Ovary (tissue), 9 donors: ENCODE data around the gene TET2. TPM values are rescaled to one million over a fixed set of nuclear protein-coding genes. Genes with fewer than 3 reads are reported as not detected.

ENCODE experiments used
- DNase-seq, 5 donors: peaks; one replicate each; pipeline ENCODE4 v3.0.0-alpha.2; 2019 to 2020
- H3K27ac ChIP-seq, 2 donors: fragments of 200-600 bp; one replicate each; pipeline versions ENCODE4 v1.5.1 to v1.8.0; 2019 to 2022
- H3K27me3 ChIP-seq: fragments of 200-600 bp; one replicate; pipeline ENCODE4 v1.8.0; 2022
- H3K36me3 ChIP-seq: fragments of 200-600 bp; sonication (generic); one replicate; pipeline ENCODE4 v1.5.1; 2019
- H3K4me1 ChIP-seq: one replicate; pipeline ENCODE4 v1.8.1; 2013; ENCODE audit warnings: mild to moderate bottlenecking, moderate library complexity; ENCODE audit not compliant: insufficient read depth
- H3K4me3 ChIP-seq: fragments of 200-600 bp; sonication (generic); one replicate; pipeline ENCODE4 v1.5.1; 2017
- H3K9me3 ChIP-seq, 2 donors: fragments of 200-600 bp in 1 of 2; sonication (generic) in 1 of 2; one replicate each; pipeline versions ENCODE4 v1.5.1 to v1.8.1; 2013 to 2019; ENCODE audit warnings: mild to moderate bottlenecking in 1 of 2, moderate library complexity in 1 of 2
- CTCF ChIP-seq, 3 donors: fragments of 450-650 bp in 2 of 3; fragments of 200-600 bp in 1 of 3; IDR thresholded peaks; one replicate each; pipeline versions ENCODE4 v1.5.1 to v1.8.0; 2016 to 2022; ENCODE audit warnings: antibody characterized with exemption in 3 of 3, mild to moderate bottlenecking in 1 of 3
- EP300 ChIP-seq: sonication (generic); formaldehyde crosslinking; IDR thresholded peaks from one replicate; pipeline ENCODE4 v1.6.1; 2017; ENCODE audit warnings: antibody characterized with exemption
- POLR2A ChIP-seq: fragments of 450-650 bp; IDR thresholded peaks from one replicate; pipeline ENCODE4 v1.6.1; 2017; ENCODE audit warnings: antibody characterized with exemption, mild to moderate bottlenecking, moderate library complexity
- WGBS, 3 donors: extraction: QIAGEN DNeasy Blood & Tissue Kit in 1 of 3; methylation state at CpG; one replicate each; pipeline versions ENCODE4 v1.1.5 to v1.1.7; 2013 to 2017; 5-methylcytosine and 5-hydroxymethylcytosine counted together
- intact Hi-C, 4 donors: fragments of 100-400 bp; cut with DNase I; formaldehyde crosslinking; loops; one replicate each; pipeline versions ENCODE4 v1.11.0 to v1.15.1; 2022 to 2023
- polyA plus RNA-seq, 2 donors: library from polyadenylated mRNA; stranded (reverse); fragments of 200-250 nt in 1 of 2; fragments of 350-450 nt in 1 of 2; fragmentation: Illumina TruSeq in 1 of 2; extraction: RNeasy Lipid Tissue Mini Kit (QIAGEN cat#74804) in 1 of 2; gene quantifications; one replicate each; pipeline ENCODE4 v1.2.3, GENCODE V29; 2013 to 2014
- total RNA-seq, 7 donors: library from RNA; depleted of rRNA in 2 of 7; stranded (reverse); fragments of >200 nt in 2 of 7; fragmentation: NEBNext Ultra II Directional in 3 of 7; extraction: Animal tissue kit (Norgen Biotek cat#: 25700) in 3 of 7; gene quantifications; one replicate each; pipeline versions ENCODE4 v1.1.0 to v1.2.4, GENCODE V29; 2016 to 2023
- donor health status: DM: no; HTN: no; CAD: no; lungs with moderate emphysema.
- donor health status: DM: no; HTN: no; CAD: no.
- donor health status: Bipolar disorder and iron deficiency.
- donor health status: DM: yes; HTN: yes; CAD: no.
- donor health status: DM: no; HTN: no; CAD: no.
- donor health status: DM: yes; HTN: yes; CAD: no.

The TET2 gene
- total and polyA plus RNA-seq, 9 donors = 3.7 to 20.8 (median 17.3) TPM

- no peak for TF ChIP-seq EP300
- TF ChIP-seq CTCF (IDR thresholded peaks at IDR 0.05) = no peak
- no peak for TF ChIP-seq POLR2A
- intact Hi-C loops = no loop called here
- Histone ChIP-seq H3K4me3 (no peak overlapping the region), H3K36me3 (no peaks in the 10 kb centered on the region), H3K27ac (no peak overlapping the region), H3K9me3 (no peaks in the 10 kb centered on the region), H3K27me3 (no peaks in the 10 kb centered on the region), H3K4me1 (no peaks in the 10 kb centered on the region)
- no peak for DNase-seq
Observed at GRCh38 chr4:105166066-105166465, 19.4 kb downstream of the TET2 start.

GRCh38 chr4:105170711-105171110 lies 24.0 kb downstream of the TET2 start:
- 79 to 96% (median 91%) methylated on average over 4 of the region's 4 CpGs for WGBS, 3 donors
- DNase-seq = no peak
- Histone ChIP-seq H3K4me3 (no peak overlapping the region), H3K27me3 (no peaks in the 10 kb centered on the region), H3K27ac (no peak overlapping the region), H3K9me3 (no peaks in the 10 kb centered on the region), H3K4me1 (no peaks in the 10 kb centered on the region), H3K36me3 (no peaks in the 10 kb centered on the region)
- TF ChIP-seq POLR2A = no peak
- TF ChIP-seq CTCF (IDR thresholded peaks at IDR 0.05) = no peak
- no peak for TF ChIP-seq EP300
- intact Hi-C loops = no loop called here

GRCh38 chr4:105171912-105172311 lies 25.2 kb downstream of the TET2 start:
- DNase-seq = no peak
- Histone ChIP-seq H3K4me3 (no peak overlapping the region), H3K9me3 (no peaks in the 10 kb centered on the region), H3K27me3 (no peaks in the 10 kb centered on the region), H3K4me1 (no peaks in the 10 kb centered on the region), H3K27ac (no peak overlapping the region), H3K36me3 (no peaks in the 10 kb centered on the region)
- TF ChIP-seq CTCF (IDR thresholded peaks at IDR 0.05) (no peak), EP300 (no peak), POLR2A (no peak)
- intact Hi-C loops = no loop called here
- WGBS, 3 donors = 93 to 95% (median 94%) methylated on average over 1 of the region's 1 CpG

- Histone ChIP-seq H3K36me3 (no peaks in the 10 kb centered on the region), H3K4me1 (no peaks in the 10 kb centered on the region), H3K4me3 (no peak overlapping the region), H3K27me3 (no peaks in the 10 kb centered on the region), H3K27ac (no peak overlapping the region), H3K9me3 (no peaks in the 10 kb centered on the region)
- no peak for TF ChIP-seq POLR2A
- TF ChIP-seq CTCF (IDR thresholded peaks at IDR 0.05) = no peak
- no peak for TF ChIP-seq EP300
- intact Hi-C loops = no loop called here
- DNase-seq = no peak
- 91 to 99% (median 95%) methylated on average over 2 of the region's 2 CpGs for WGBS, 3 donors
Observed at GRCh38 chr4:105174098-105174497, 27.4 kb downstream of the TET2 start.
